ENCODE measurements around the gene NOTUM. TPM values are rescaled to one million over a fixed set of nuclear protein-coding genes. Genes with fewer than 3 reads are reported as not detected.

Gene NOTUM
- total and polyA plus RNA-seq, 9 of the 15 experiments (the other 6 are each of a cell fraction or from before 2014, with no cell fraction given), result 0.03 to 14.0 (median 4.1) TPM

- TF ChIP-seq CEBPB (tag; IDR thresholded peaks at IDR 0.05), result peak; percentile 80; the same call in 1 of the 2 replicates
- no peak for TF ChIP-seq NFXL1 (CRISPR knock-in tag; IDR thresholded peaks at IDR 0.05)
- TF ChIP-seq SMAD4 (CRISPR knock-in tag; conservative IDR thresholded peaks at IDR 0.05), result peak; percentile 87
- no peak for TF ChIP-seq TAL1 (IDR thresholded peaks at IDR 0.05)
- TF ChIP-seq ELF2 (CRISPR knock-in tag; IDR thresholded peaks at IDR 0.05), result no peak
- TF ChIP-seq ZNF766 (CRISPR knock-in tag; conservative IDR thresholded peaks at IDR 0.05), result no peak
- TF ChIP-seq IFI16 (CRISPR knock-in tag; IDR thresholded peaks at IDR 0.05), result no peak
- TF ChIP-seq POU5F1 (IDR thresholded peaks at IDR 0.05; ENCODE audit: borderline replicate concordance, low read depth, low read length, partially characterized antibody), result no peak
- peak; percentile 80 for TF ChIP-seq ARID1B (IDR thresholded peaks at IDR 0.05)
- TF ChIP-seq HDAC2 (IDR thresholded peaks at IDR 0.05), result peak; percentile 57
- TF ChIP-seq, protein P1, sequence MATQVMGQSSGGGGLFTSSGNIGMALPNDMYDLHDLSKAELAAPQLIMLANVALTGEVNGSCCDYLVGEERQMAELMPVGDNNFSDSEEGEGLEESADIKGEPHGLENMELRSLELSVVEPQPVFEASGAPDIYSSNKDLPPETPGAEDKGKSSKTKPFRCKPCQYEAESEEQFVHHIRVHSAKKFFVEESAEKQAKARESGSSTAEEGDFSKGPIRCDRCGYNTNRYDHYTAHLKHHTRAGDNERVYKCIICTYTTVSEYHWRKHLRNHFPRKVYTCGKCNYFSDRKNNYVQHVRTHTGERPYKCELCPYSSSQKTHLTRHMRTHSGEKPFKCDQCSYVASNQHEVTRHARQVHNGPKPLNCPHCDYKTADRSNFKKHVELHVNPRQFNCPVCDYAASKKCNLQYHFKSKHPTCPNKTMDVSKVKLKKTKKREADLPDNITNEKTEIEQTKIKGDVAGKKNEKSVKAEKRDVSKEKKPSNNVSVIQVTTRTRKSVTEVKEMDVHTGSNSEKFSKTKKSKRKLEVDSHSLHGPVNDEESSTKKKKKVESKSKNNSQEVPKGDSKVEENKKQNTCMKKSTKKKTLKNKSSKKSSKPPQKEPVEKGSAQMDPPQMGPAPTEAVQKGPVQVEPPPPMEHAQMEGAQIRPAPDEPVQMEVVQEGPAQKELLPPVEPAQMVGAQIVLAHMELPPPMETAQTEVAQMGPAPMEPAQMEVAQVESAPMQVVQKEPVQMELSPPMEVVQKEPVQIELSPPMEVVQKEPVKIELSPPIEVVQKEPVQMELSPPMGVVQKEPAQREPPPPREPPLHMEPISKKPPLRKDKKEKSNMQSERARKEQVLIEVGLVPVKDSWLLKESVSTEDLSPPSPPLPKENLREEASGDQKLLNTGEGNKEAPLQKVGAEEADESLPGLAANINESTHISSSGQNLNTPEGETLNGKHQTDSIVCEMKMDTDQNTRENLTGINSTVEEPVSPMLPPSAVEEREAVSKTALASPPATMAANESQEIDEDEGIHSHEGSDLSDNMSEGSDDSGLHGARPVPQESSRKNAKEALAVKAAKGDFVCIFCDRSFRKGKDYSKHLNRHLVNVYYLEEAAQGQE (IDR thresholded peaks at IDR 0.05; ENCODE audit: borderline replicate concordance), result peak; percentile 32; the same call in 1 of the 2 replicates
- TF ChIP-seq, protein P1 (CRISPR knock-in tag; IDR thresholded peaks at IDR 0.05; ENCODE audit: low read depth), result no peak
- no peak for TF ChIP-seq HMG20A (CRISPR knock-in tag; conservative IDR thresholded peaks at IDR 0.05)
- TF ChIP-seq, protein P2, sequence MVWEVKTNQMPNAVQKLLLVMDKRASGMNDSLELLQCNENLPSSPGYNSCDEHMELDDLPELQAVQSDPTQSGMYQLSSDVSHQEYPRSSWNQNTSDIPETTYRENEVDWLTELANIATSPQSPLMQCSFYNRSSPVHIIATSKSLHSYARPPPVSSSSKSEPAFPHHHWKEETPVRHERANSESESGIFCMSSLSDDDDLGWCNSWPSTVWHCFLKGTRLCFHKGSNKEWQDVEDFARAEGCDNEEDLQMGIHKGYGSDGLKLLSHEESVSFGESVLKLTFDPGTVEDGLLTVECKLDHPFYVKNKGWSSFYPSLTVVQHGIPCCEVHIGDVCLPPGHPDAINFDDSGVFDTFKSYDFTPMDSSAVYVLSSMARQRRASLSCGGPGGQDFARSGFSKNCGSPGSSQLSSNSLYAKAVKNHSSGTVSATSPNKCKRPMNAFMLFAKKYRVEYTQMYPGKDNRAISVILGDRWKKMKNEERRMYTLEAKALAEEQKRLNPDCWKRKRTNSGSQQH (CRISPR knock-in tag; IDR thresholded peaks at IDR 0.05), result no peak
- peak; percentile 6; the same call in 1 of the 2 replicates for TF ChIP-seq EGR1 (conservative IDR thresholded peaks at IDR 0.05)
- no peak for TF ChIP-seq ZNF707 (CRISPR knock-in tag; conservative IDR thresholded peaks at IDR 0.05)
- TF ChIP-seq PHF8 (IDR thresholded peaks at IDR 0.05; ENCODE audit: borderline replicate concordance, low read length), result peak; percentile 19; the same call in 1 of the 2 replicates
Measured at GRCh38 chr17:81923302-81924260, 37.4 kb downstream of the NOTUM start (continued).
